ENCODE data around the gene TSC2.
"Not testable (repeated sequence)": the region's sequence is repeated elsewhere in the genome, so short reads cannot be mapped to it uniquely, and the experiment has no call there.

TSC2 gene

GRCh38 chr16:2032285-2033056 is 15.3 kb upstream of the TSC2 start:
- H3K4me1 ChIP-seq (ENCODE audit: control insufficient read depth, insufficient read depth, low read length) = peaks cover 6% of the 10 kb centered on the region
- H3K4me3 ChIP-seq (ENCODE audit: low read length) = no peak overlapping the region
- H3K27ac ChIP-seq (ENCODE audit: low read length) = no peak overlapping the region
- no peaks in the 10 kb centered on the region; the same call in 1 of the 2 replicates for H3K36me3 ChIP-seq (ENCODE audit: control insufficient read depth, insufficient read depth, low read length)
- H3K9me3 ChIP-seq (ENCODE audit: control insufficient read depth, insufficient read depth, low read length) = no peaks in the 10 kb centered on the region
- peaks cover 1% of the 10 kb centered on the region; the same call in 1 of the 2 replicates for H3K27me3 ChIP-seq (ENCODE audit: control insufficient read depth, insufficient read depth, low read length)
- no CpG with 5 or more reads among the region's 15 CpGs for WGBS (ENCODE audit: insufficient coverage, insufficient read length)
- DNase-seq (ENCODE audit: low read depth, low spot score) = no peak

GRCh38 chr16:2033057-2033908 is 14.5 kb upstream of the TSC2 start:
- no CpG with 5 or more reads among the region's 37 CpGs for WGBS (ENCODE audit: insufficient coverage, insufficient read length)

GRCh38 chr16:2033909-2034695 is 13.7 kb upstream of the TSC2 start:
- not testable (repeated sequence) for H3K9me3 ChIP-seq (ENCODE audit: control insufficient read depth, insufficient read depth, low read length); H3K27me3 ChIP-seq (ENCODE audit: control insufficient read depth, insufficient read depth, low read length); H3K36me3 ChIP-seq (ENCODE audit: control insufficient read depth, insufficient read depth, low read length); H3K27ac ChIP-seq (ENCODE audit: low read length); H3K4me3 ChIP-seq (ENCODE audit: low read length); DNase-seq (ENCODE audit: low read depth, low spot score); H3K4me1 ChIP-seq (ENCODE audit: control insufficient read depth, insufficient read depth, low read length)
- WGBS (ENCODE audit: insufficient coverage, insufficient read length) = no CpG with 5 or more reads among the region's 32 CpGs

More at GRCh38 chr16:2033057-2033908, 14.5 kb upstream of the TSC2 start:
- Histone ChIP-seq H3K27me3 (ENCODE audit: control insufficient read depth, insufficient read depth, low read length) (no peaks in the 10 kb centered on the region), H3K4me1 (ENCODE audit: control insufficient read depth, insufficient read depth, low read length) (peaks cover 4% of the 10 kb centered on the region; the same call in 1 of the 2 replicates), H3K9me3 (ENCODE audit: control insufficient read depth, insufficient read depth, low read length) (no peaks in the 10 kb centered on the region), H3K4me3 (ENCODE audit: low read length) (no peak overlapping the region), H3K27ac (ENCODE audit: low read length) (no peak overlapping the region), H3K36me3 (ENCODE audit: control insufficient read depth, insufficient read depth, low read length) (no peaks in the 10 kb centered on the region; the same call in 1 of the 2 replicates)
- DNase-seq (ENCODE audit: low read depth, low spot score) = no peak

GRCh38 chr16:2034696-2035430 is 12.9 kb upstream of the TSC2 start:
- no peak overlapping the region for H3K4me3 ChIP-seq (ENCODE audit: low read length)
- no CpG with 5 or more reads among the region's 17 CpGs for WGBS (ENCODE audit: insufficient coverage, insufficient read length)
- no peak overlapping the region for H3K27ac ChIP-seq (ENCODE audit: low read length)
- no peaks in the 10 kb centered on the region; the same call in 1 of the 2 replicates for H3K36me3 ChIP-seq (ENCODE audit: control insufficient read depth, insufficient read depth, low read length)
- H3K9me3 ChIP-seq (ENCODE audit: control insufficient read depth, insufficient read depth, low read length) = no peaks in the 10 kb centered on the region
- no peak for DNase-seq (ENCODE audit: low read depth, low spot score)
- peaks cover 4% of the 10 kb centered on the region; the same call in 1 of the 2 replicates for H3K4me1 ChIP-seq (ENCODE audit: control insufficient read depth, insufficient read depth, low read length)
- H3K27me3 ChIP-seq (ENCODE audit: control insufficient read depth, insufficient read depth, low read length) = no peaks in the 10 kb centered on the region

- no peaks in the 10 kb centered on the region; the same call in 1 of the 2 replicates for H3K36me3 ChIP-seq (ENCODE audit: control insufficient read depth, insufficient read depth, low read length)
- H3K4me1 ChIP-seq (ENCODE audit: control insufficient read depth, insufficient read depth, low read length) = 0 out of 2 replicates have a peak, but pooled peaks cover 2% of the 10 kb centered on the region
- no peaks in the 10 kb centered on the region for H3K27me3 ChIP-seq (ENCODE audit: control insufficient read depth, insufficient read depth, low read length)
- DNase-seq (ENCODE audit: low read depth, low spot score) = no peak
- WGBS (ENCODE audit: insufficient coverage, insufficient read length) = no CpG with 5 or more reads among the region's 34 CpGs
- H3K9me3 ChIP-seq (ENCODE audit: control insufficient read depth, insufficient read depth, low read length) = no peaks in the 10 kb centered on the region
- no peak overlapping the region for H3K27ac ChIP-seq (ENCODE audit: low read length)
- no peak overlapping the region for H3K4me3 ChIP-seq (ENCODE audit: low read length)
These were observed 12.2 kb upstream of the TSC2 start for GRCh38 chr16:2035431-2036199.

- Histone ChIP-seq H3K36me3 (ENCODE audit: control insufficient read depth, insufficient read depth, low read length) (no peaks in the 10 kb centered on the region; the same call in 1 of the 2 replicates), H3K9me3 (ENCODE audit: control insufficient read depth, insufficient read depth, low read length) (no peaks in the 10 kb centered on the region), H3K4me1 (ENCODE audit: control insufficient read depth, insufficient read depth, low read length) (0 out of 2 replicates have a peak, but pooled peaks cover 2% of the 10 kb centered on the region), H3K27me3 (ENCODE audit: control insufficient read depth, insufficient read depth, low read length) (no peaks in the 10 kb centered on the region), H3K27ac (ENCODE audit: low read length) (no peak overlapping the region), H3K4me3 (ENCODE audit: low read length) (no peak overlapping the region)
- WGBS (ENCODE audit: insufficient coverage, insufficient read length) = no CpG with 5 or more reads among the region's 47 CpGs
- DNase-seq (ENCODE audit: low read depth, low spot score) = no peak
These were observed 11.4 kb upstream of the TSC2 start for GRCh38 chr16:2036200-2036966.

GRCh38 chr16:2037115-2037514 is 10.7 kb upstream of the TSC2 start:
- Histone ChIP-seq H3K9me3 (ENCODE audit: control insufficient read depth, insufficient read depth, low read length) (no peaks in the 10 kb centered on the region), H3K27me3 (ENCODE audit: control insufficient read depth, insufficient read depth, low read length) (no peaks in the 10 kb centered on the region), H3K36me3 (ENCODE audit: control insufficient read depth, insufficient read depth, low read length) (no peaks in the 10 kb centered on the region; the same call in 1 of the 2 replicates), H3K4me1 (ENCODE audit: control insufficient read depth, insufficient read depth, low read length) (0 out of 2 replicates have a peak, but pooled peaks cover 2% of the 10 kb centered on the region), H3K27ac (ENCODE audit: low read length) (no peak overlapping the region), H3K4me3 (ENCODE audit: low read length) (no peak overlapping the region)
- DNase-seq (ENCODE audit: low read depth, low spot score) = no peak
- WGBS (ENCODE audit: insufficient coverage, insufficient read length) = no CpG with 5 or more reads among the region's 15 CpGs

GRCh38 chr16:2037647-2038381 is 10.0 kb upstream of the TSC2 start:
- no CpG with 5 or more reads among the region's 29 CpGs for WGBS (ENCODE audit: insufficient coverage, insufficient read length)
- Histone ChIP-seq H3K9me3 (ENCODE audit: control insufficient read depth, insufficient read depth, low read length) (no peaks in the 10 kb centered on the region), H3K36me3 (ENCODE audit: control insufficient read depth, insufficient read depth, low read length) (no peaks in the 10 kb centered on the region; the same call in 1 of the 2 replicates), H3K4me3 (ENCODE audit: low read length) (no peak overlapping the region), H3K4me1 (ENCODE audit: control insufficient read depth, insufficient read depth, low read length) (0 out of 2 replicates have a peak, but pooled peaks cover 2% of the 10 kb centered on the region), H3K27me3 (ENCODE audit: control insufficient read depth, insufficient read depth, low read length) (no peaks in the 10 kb centered on the region), H3K27ac (ENCODE audit: low read length) (no peak overlapping the region)
- no peak for DNase-seq (ENCODE audit: low read depth, low spot score)
